ENCODE measurements around the gene KDM2B.

The KDM2B gene

GRCh38 chr12:121427556-121428050 lies 153.2 kb downstream of the KDM2B start:
- H3K36me3 Mint-ChIP-seq (ENCODE audit: low read depth), result peaks cover 83% of the 10 kb centered on the region
- no peaks in the 10 kb centered on the region for H3K9me3 Mint-ChIP-seq
- H3K4me1 Mint-ChIP-seq, result peaks cover 6% of the 10 kb centered on the region
- H3K27me3 Mint-ChIP-seq (ENCODE audit: low read depth), result no peaks in the 10 kb centered on the region
- TF ChIP-seq CTCF (IDR thresholded peaks at IDR 0.05; ENCODE audit: unreplicated experiment in 3 of 3), result no peak
- H3K27ac Mint-ChIP-seq, result peak overlapping the region in 2 of 3 experiments; percentile 46 to 66
- no peak overlapping the region for H3K4me3 Mint-ChIP-seq

- Mint-ChIP-seq H3K36me3 (ENCODE audit: low read depth) (peaks cover 74% of the 10 kb centered on the region), H3K27me3 (ENCODE audit: low read depth) (no peaks in the 10 kb centered on the region)
These were observed 156.2 kb downstream of the KDM2B start for GRCh38 chr12:121424624-121424975.

DNA sequence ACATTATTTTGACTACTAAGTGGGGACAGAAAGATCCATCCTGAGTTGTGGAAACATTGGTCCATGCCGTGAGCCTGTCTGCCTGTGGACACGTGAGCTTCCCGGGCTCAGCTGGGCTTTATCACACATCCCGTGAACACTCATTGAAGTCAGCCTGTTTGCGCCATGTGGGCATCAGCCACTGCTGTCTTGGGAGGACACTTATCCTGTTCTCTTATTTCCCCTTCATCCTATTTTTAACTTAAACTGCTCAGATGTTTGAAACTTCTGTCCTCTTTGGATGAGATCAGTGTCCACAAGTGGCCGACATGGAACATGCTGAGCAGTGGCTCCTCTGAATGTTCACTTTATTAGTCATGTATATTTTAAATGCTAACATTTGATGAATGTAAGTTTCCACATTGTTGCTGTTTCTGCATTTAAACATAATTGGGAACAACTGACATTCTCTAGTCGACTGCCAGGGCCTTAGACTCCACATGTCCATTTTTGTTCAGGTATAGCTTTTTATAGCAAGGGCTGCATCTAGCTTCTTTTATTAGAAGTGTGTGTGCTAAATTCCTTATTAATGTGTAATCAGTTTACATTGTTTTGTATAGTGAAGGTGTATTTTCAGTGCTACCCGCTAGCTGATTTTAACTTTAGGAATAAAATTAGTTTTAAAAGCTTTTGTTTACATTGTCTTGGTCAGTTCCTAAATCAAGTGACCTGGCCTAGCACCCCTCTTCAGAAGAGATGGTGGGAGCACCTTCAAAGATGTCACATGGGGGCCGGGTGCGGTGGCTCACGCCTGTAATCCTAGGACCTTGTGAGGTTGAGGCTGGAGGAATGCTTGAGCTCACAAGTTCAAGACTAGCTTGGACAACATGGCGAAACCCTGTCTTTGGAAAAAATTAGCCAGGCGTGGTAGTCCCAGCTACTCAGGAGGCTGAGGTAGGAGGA lies 156.9 kb downstream of the KDM2B start:
- Mint-ChIP-seq H3K9me3 (no peaks in the 10 kb centered on the region), H3K36me3 (ENCODE audit: low read depth) (peaks cover 74% of the 10 kb centered on the region), H3K4me3 (no peak overlapping the region), H3K27me3 (ENCODE audit: low read depth) (no peaks in the 10 kb centered on the region), H3K27ac (no peak overlapping the region), H3K4me1 (peaks cover 6% of the 10 kb centered on the region)
- no peak for TF ChIP-seq CTCF (IDR thresholded peaks at IDR 0.05; ENCODE audit: unreplicated experiment in 3 of 3)

More at GRCh38 chr12:121424624-121424975, 156.2 kb downstream of the KDM2B start:
- Mint-ChIP-seq H3K9me3 (no peaks in the 10 kb centered on the region), H3K4me1 (peaks cover 6% of the 10 kb centered on the region), H3K4me3 (no peak overlapping the region), H3K27ac (no peak overlapping the region)
- TF ChIP-seq CTCF (IDR thresholded peaks at IDR 0.05; ENCODE audit: unreplicated experiment in 3 of 3), result no peak

DNA sequence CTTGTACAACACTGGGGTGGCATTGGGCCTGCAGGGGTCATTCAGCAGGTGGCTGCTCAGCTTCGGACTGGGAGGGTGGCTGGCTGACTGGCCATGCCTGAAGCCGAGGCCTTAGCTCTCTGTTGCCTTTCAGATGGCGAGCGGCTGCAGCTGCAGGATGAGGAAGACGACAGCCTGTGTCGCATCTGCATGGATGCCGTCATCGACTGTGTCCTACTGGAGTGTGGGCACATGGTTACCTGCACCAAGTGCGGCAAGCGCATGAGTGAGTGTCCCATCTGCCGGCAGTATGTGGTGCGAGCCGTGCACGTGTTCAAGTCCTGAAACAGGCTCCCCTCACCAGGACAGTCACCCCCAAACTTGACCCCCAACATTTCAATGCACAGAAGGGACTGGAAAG lies 157.6 kb downstream of the KDM2B start:
- Mint-ChIP-seq H3K36me3 (ENCODE audit: low read depth) (peaks cover 70% of the 10 kb centered on the region), H3K4me3 (no peak overlapping the region), H3K4me1 (peaks cover 6% of the 10 kb centered on the region), H3K27me3 (ENCODE audit: low read depth) (no peaks in the 10 kb centered on the region), H3K9me3 (no peaks in the 10 kb centered on the region), H3K27ac (no peak overlapping the region)
- no peak for TF ChIP-seq CTCF (IDR thresholded peaks at IDR 0.05; ENCODE audit: unreplicated experiment in 3 of 3)

GRCh38 chr12:121420109-121420508 lies 160.7 kb downstream of the KDM2B start:
- Mint-ChIP-seq H3K27ac (no peak overlapping the region), H3K9me3 (no peaks in the 10 kb centered on the region), H3K4me1 (peaks cover 6% of the 10 kb centered on the region), H3K36me3 (ENCODE audit: low read depth) (peaks cover 62% of the 10 kb centered on the region), H3K27me3 (ENCODE audit: low read depth) (no peaks in the 10 kb centered on the region), H3K4me3 (no peak overlapping the region)
- no peak for TF ChIP-seq CTCF (IDR thresholded peaks at IDR 0.05; ENCODE audit: unreplicated experiment in 3 of 3)

Measured in nephron (organoid).